Measurements from ENCODE around the gene NRARP.

The NRARP gene

DNA sequence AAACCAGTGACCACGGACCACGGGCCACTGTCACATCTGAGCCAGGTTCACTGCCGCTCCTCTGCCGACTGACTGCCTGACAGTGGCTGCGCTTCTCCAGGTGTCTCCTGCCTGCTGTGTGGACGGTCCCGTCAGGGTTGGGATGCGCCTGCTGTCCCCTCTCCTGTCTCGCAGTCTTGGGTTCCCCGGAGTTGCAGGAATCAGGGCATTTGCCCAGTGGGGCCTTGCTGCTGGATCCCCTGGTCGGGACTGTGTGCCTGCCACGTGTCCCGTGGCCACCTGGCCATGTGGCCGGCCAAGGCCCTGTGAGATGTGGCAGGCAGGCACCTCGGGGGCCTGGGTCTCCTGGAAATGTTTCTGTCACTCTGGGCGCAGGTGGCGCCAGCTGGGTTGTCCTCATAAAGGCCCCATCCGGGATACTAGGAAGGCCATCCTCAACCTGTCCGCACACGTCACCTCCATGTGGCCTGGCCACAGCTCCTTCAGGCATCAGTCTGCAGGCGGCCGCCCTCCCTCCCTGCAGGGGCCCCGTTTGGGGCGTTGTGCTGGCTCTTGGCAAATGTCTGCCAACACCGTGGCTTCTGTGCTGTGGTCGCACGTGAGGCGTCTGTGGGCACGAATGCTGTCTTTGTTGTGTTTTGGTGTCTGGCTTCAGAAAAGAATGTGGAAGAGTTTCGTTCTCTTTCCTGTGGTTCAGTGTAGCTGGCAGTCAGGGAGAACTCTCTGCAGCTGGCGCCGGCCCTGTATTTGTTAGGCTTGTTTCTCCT is 31.0 kb downstream of the NRARP start:
- Histone ChIP-seq H3K4me3 (ENCODE audit: low read length) (no peak overlapping the region), H3K27me3 (replicated peaks; ENCODE audit: insufficient read depth, low read length) (no peaks in the 10 kb centered on the region), H4K20me1 (ENCODE audit: insufficient read depth, low read length) (no peaks in the 10 kb centered on the region), H3K9me3 (replicated peaks; ENCODE audit: insufficient read depth, low read length) (no peaks in the 10 kb centered on the region), H3K9me2 (replicated peaks; ENCODE audit: insufficient read depth, low read length) (no peaks in the 10 kb centered on the region), H3K79me2 (ENCODE audit: low read length) (0 out of 2 replicates have a peak, but pooled peaks cover 5% of the 10 kb centered on the region), H3K9ac (ENCODE audit: low read length) (no peak overlapping the region), H3K4me2 (ENCODE audit: low read depth, low read length) (no peak overlapping the region), H3F3A (ENCODE audit: insufficient read depth, low read length) (peaks cover 8% of the 10 kb centered on the region; the same call in 1 of the 2 replicates), H3K4me1 (ENCODE audit: low read length) (peaks cover 20% of the 10 kb centered on the region), H2AFZ (ENCODE audit: low read length) (no peak overlapping the region), H3K36me3 (replicated peaks; ENCODE audit: insufficient read depth, low read length) (no peaks in the 10 kb centered on the region), H3K27ac (ENCODE audit: low read length) (no peak overlapping the region)
- TF ChIP-seq EZH2 (optimal IDR thresholded peaks at IDR 0.05; ENCODE audit: low read depth, low read length) (no peak), EZH2phosphoT487 (IDR thresholded peaks at IDR 0.05; ENCODE audit: low read length) (no peak)
- TF ChIP-seq, protein P1, sequence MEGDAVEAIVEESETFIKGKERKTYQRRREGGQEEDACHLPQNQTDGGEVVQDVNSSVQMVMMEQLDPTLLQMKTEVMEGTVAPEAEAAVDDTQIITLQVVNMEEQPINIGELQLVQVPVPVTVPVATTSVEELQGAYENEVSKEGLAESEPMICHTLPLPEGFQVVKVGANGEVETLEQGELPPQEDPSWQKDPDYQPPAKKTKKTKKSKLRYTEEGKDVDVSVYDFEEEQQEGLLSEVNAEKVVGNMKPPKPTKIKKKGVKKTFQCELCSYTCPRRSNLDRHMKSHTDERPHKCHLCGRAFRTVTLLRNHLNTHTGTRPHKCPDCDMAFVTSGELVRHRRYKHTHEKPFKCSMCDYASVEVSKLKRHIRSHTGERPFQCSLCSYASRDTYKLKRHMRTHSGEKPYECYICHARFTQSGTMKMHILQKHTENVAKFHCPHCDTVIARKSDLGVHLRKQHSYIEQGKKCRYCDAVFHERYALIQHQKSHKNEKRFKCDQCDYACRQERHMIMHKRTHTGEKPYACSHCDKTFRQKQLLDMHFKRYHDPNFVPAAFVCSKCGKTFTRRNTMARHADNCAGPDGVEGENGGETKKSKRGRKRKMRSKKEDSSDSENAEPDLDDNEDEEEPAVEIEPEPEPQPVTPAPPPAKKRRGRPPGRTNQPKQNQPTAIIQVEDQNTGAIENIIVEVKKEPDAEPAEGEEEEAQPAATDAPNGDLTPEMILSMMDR (IDR thresholded peaks at IDR 0.05; ENCODE audit: low read length) = no peak
- DNase-seq = no peak

DNA sequence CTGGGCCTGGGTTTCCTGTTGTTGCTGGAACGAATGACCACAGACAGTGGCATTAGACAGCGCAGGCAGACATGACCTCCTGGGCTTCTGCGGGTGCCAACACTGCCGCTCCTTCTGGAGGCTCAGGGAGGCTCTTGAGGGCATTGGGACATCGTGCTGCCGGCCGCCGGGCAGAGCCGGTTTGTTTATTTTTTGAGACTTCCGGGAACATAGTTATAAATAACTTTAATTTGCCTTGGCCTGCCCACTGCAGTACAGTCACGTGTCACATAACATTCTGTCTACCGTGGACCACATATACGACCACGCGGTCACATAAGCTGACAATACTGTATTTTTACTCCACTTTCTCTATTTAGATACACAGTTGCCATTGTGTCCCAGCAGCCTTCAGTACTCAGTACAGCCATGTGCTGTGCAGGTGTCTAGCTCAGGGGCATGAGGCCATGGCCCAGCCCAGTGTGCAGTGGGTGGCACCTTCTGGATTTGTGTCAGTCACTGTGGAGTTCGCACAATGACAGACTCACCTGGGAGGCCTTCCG is 32.8 kb downstream of the NRARP start:
- Histone ChIP-seq H3K4me3 (ENCODE audit: low read length) (no peak overlapping the region), H3K4me2 (ENCODE audit: low read depth, low read length) (peak overlapping the region; percentile 45; the same call in 1 of the 2 replicates), H4K20me1 (ENCODE audit: insufficient read depth, low read length) (no peaks in the 10 kb centered on the region), H3K27me3 (replicated peaks; ENCODE audit: insufficient read depth, low read length) (no peaks in the 10 kb centered on the region), H3K9me3 (replicated peaks; ENCODE audit: insufficient read depth, low read length) (no peaks in the 10 kb centered on the region), H3K9ac (ENCODE audit: low read length) (peak overlapping the region; percentile 27; the same call in 1 of the 2 replicates), H3K36me3 (replicated peaks; ENCODE audit: insufficient read depth, low read length) (no peaks in the 10 kb centered on the region), H3K79me2 (ENCODE audit: low read length) (peaks cover 8% of the 10 kb centered on the region; the same call in 1 of the 2 replicates), H2AFZ (ENCODE audit: low read length) (no peak overlapping the region), H3F3A (ENCODE audit: insufficient read depth, low read length) (peaks cover 8% of the 10 kb centered on the region; the same call in 1 of the 2 replicates), H3K27ac (ENCODE audit: low read length) (peak overlapping the region; percentile 59), H3K9me2 (replicated peaks; ENCODE audit: insufficient read depth, low read length) (no peaks in the 10 kb centered on the region), H3K4me1 (ENCODE audit: low read length) (peaks cover 20% of the 10 kb centered on the region)
- peak; percentile 62 for DNase-seq
- TF ChIP-seq EZH2phosphoT487 (IDR thresholded peaks at IDR 0.05; ENCODE audit: low read length) = no peak
- TF ChIP-seq, protein P1 (IDR thresholded peaks at IDR 0.05; ENCODE audit: low read length) = no peak
- no peak for TF ChIP-seq EZH2 (optimal IDR thresholded peaks at IDR 0.05; ENCODE audit: low read depth, low read length)

- peak overlapping the region; percentile 27; the same call in 1 of the 2 replicates for H3K9ac ChIP-seq (ENCODE audit: low read length)
- H3K9me3 ChIP-seq (replicated peaks; ENCODE audit: insufficient read depth, low read length) = no peaks in the 10 kb centered on the region
- H2AFZ ChIP-seq (ENCODE audit: low read length) = no peak overlapping the region
- H3K4me1 ChIP-seq (ENCODE audit: low read length) = peaks cover 20% of the 10 kb centered on the region
- no peaks in the 10 kb centered on the region for H3K27me3 ChIP-seq (replicated peaks; ENCODE audit: insufficient read depth, low read length)
- no peak for DNase-seq
- peaks cover 8% of the 10 kb centered on the region; the same call in 1 of the 2 replicates for H3F3A ChIP-seq (ENCODE audit: insufficient read depth, low read length)
- H3K4me3 ChIP-seq (ENCODE audit: low read length) = no peak overlapping the region
- H3K27ac ChIP-seq (ENCODE audit: low read length) = peak overlapping the region; percentile 59
- TF ChIP-seq EZH2phosphoT487 (IDR thresholded peaks at IDR 0.05; ENCODE audit: low read length) (no peak), EZH2 (optimal IDR thresholded peaks at IDR 0.05; ENCODE audit: low read depth, low read length) (no peak)
- TF ChIP-seq, protein P1 (IDR thresholded peaks at IDR 0.05; ENCODE audit: low read length) = no peak
- H3K9me2 ChIP-seq (replicated peaks; ENCODE audit: insufficient read depth, low read length) = no peaks in the 10 kb centered on the region
- peak overlapping the region; percentile 45; the same call in 1 of the 2 replicates for H3K4me2 ChIP-seq (ENCODE audit: low read depth, low read length)
- H4K20me1 ChIP-seq (ENCODE audit: insufficient read depth, low read length) = no peaks in the 10 kb centered on the region
- H3K36me3 ChIP-seq (replicated peaks; ENCODE audit: insufficient read depth, low read length) = no peaks in the 10 kb centered on the region
- peaks cover 8% of the 10 kb centered on the region; the same call in 1 of the 2 replicates for H3K79me2 ChIP-seq (ENCODE audit: low read length)
Observed at GRCh38 chr9:137268538-137269201, 33.4 kb downstream of the NRARP start.
